ENCODE results near the gene CUX1.

DNA sequence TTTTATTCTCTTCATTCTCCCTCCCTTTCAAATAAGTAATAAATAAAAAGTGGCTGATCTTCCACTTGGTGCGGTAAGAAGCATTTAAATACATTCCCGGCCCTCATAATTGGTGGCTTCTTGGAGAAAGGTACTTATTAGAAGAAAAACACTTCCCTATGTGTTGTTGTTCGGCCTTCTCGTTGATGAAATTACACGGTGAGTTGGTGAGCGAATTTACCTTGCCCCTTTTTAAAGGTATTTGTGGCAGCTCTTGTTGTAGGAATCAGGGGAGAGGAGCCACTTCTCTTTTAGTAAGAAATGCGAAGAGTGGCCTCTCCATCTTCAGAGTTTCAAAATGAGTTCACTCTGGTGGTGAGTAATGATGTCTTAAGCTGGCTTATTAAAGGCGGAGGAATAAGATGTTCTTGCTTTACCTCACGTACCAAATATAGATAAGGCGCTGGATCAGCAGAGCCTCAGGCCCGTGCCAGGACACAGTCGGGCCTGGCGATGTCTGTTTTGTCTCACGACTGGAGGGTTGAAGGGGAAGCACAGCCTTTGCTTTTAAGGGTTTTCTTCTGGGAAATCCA lies 135.9 kb downstream of the CUX1 start:
- TF ChIP-seq, protein P1, sequence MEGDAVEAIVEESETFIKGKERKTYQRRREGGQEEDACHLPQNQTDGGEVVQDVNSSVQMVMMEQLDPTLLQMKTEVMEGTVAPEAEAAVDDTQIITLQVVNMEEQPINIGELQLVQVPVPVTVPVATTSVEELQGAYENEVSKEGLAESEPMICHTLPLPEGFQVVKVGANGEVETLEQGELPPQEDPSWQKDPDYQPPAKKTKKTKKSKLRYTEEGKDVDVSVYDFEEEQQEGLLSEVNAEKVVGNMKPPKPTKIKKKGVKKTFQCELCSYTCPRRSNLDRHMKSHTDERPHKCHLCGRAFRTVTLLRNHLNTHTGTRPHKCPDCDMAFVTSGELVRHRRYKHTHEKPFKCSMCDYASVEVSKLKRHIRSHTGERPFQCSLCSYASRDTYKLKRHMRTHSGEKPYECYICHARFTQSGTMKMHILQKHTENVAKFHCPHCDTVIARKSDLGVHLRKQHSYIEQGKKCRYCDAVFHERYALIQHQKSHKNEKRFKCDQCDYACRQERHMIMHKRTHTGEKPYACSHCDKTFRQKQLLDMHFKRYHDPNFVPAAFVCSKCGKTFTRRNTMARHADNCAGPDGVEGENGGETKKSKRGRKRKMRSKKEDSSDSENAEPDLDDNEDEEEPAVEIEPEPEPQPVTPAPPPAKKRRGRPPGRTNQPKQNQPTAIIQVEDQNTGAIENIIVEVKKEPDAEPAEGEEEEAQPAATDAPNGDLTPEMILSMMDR (IDR thresholded peaks at IDR 0.05): peak in 1 of 5 experiments; percentile 9
- TF ChIP-seq POLR2AphosphoS5 (IDR thresholded peaks at IDR 0.05): peak; percentile 50 to 87 (median 60)
